Ishikawa (cell line): ENCODE data around the gene NR1H4.

Experiments used
- CEBPB ChIP-seq: IDR thresholded peaks from 2 replicates; pipeline ENCODE4 v1.6.1; 2012
- CREB1 ChIP-seq: IDR thresholded peaks from 2 replicates; pipeline ENCODE4 v1.6.1; 2012; ENCODE audit warnings: low read depth
- EGR1 ChIP-seq: IDR thresholded peaks from 2 replicates; pipeline ENCODE4 v1.6.1; 2012
- EP300 ChIP-seq: IDR thresholded peaks from 2 replicates; pipeline ENCODE4 v1.6.1; 2012; ENCODE audit warnings: borderline replicate concordance
- FOXM1 ChIP-seq: IDR thresholded peaks from 2 replicates; pipeline ENCODE4 v1.6.1; 2012; ENCODE audit warnings: low read depth, borderline replicate concordance
- NFIC ChIP-seq: IDR thresholded peaks from 2 replicates; pipeline ENCODE4 v1.6.1; 2012
- RAD21 ChIP-seq: IDR thresholded peaks from 2 replicates; pipeline ENCODE4 v1.6.1; 2012; ENCODE audit warnings: low read depth
- REST ChIP-seq: IDR thresholded peaks from 2 replicates; pipeline ENCODE4 v1.6.1; 2012; ENCODE audit warnings: low read depth, mild to moderate bottlenecking
- TAF1 ChIP-seq: IDR thresholded peaks from 2 replicates; pipeline ENCODE4 v1.6.1; 2012; ENCODE audit warnings: low read depth, mild to moderate bottlenecking
- TCF12 ChIP-seq: IDR thresholded peaks from 2 replicates; pipeline ENCODE4 v1.6.1; 2012; ENCODE audit warnings: low read depth
- TEAD4 ChIP-seq: IDR thresholded peaks from 2 replicates; pipeline ENCODE4 v1.6.1; 2012
- YY1 ChIP-seq: IDR thresholded peaks from 2 replicates; pipeline ENCODE4 v1.6.1; 2012; ENCODE audit warnings: low read depth
- ZBTB7A ChIP-seq: IDR thresholded peaks from 2 replicates; pipeline ENCODE4 v1.6.1; 2012; ENCODE audit warnings: low read depth
- TF ChIP-seq, protein P1 (sequence below): IDR thresholded peaks from 2 replicates; pipeline ENCODE4 v1.6.1; 2012
- TF ChIP-seq, protein P2 (sequence below): IDR thresholded peaks from 2 replicates; pipeline ENCODE4 v1.6.1; 2012

NR1H4 gene

DNA sequence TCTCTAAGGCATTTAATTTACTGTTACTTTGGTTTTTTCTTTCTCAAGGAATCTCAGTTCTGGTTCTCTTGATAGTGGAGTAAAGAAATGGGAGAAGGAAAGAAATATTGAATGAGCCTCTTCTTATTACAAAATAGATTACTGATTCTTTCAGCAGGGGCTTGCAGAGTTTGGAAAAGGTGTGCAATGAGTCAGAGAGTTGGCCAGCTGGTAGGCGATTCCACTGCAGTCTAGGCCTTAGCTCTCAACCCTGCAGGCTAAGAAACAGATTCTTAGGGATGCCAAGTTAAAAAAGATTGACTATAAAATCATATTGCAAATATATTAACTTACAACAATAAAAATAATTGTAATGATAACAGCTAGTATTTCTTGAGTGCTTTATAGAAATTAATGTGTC lies 25.8 kb downstream of the NR1H4 start:
- TF ChIP-seq YY1 (no peak), RAD21 (no peak), TCF12 (no peak), NFIC (no peak), CEBPB (no peak), ZBTB7A (no peak), EGR1 (no peak), TEAD4 (no peak), EP300 (no peak), TAF1 (no peak), FOXM1 (no peak), CREB1 (no peak), REST (no peak)
- TF ChIP-seq, protein P1, sequence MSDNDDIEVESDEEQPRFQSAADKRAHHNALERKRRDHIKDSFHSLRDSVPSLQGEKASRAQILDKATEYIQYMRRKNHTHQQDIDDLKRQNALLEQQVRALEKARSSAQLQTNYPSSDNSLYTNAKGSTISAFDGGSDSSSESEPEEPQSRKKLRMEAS: no peak
- TF ChIP-seq, protein P2, sequence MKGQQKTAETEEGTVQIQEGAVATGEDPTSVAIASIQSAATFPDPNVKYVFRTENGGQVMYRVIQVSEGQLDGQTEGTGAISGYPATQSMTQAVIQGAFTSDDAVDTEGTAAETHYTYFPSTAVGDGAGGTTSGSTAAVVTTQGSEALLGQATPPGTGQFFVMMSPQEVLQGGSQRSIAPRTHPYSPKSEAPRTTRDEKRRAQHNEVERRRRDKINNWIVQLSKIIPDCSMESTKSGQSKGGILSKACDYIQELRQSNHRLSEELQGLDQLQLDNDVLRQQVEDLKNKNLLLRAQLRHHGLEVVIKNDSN: no peak

DNA sequence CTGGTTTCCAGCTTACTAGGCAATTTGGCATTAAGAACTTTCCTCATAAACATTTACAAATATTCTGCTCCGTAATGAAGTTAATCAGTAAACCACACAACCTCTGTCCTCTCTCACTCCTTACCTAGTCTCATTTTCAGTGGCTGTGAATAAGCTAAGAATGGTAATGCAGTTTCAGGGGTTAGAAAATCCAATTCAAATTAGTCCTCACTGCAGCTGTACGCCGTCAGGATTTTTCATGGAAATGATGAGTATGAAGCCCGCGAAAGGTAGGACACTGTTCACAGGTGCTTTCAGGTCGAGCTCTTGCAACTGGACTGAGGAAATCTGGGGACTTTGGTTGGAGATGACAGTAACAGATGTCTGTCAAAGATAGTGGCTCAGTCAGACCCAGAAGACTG lies 29.6 kb downstream of the NR1H4 start:
- TF ChIP-seq CEBPB (no peak), YY1 (no peak), EP300 (no peak), NFIC (no peak), ZBTB7A (no peak), TEAD4 (no peak), FOXM1 (no peak), RAD21 (no peak), TCF12 (no peak), EGR1 (no peak), TAF1 (no peak), CREB1 (no peak), REST (no peak)
- TF ChIP-seq, protein P1: no peak
- TF ChIP-seq, protein P2: no peak

- no peak for TF ChIP-seq FOXM1
- no peak for TF ChIP-seq EP300
- no peak for TF ChIP-seq CREB1
- TF ChIP-seq NFIC: no peak
- TF ChIP-seq, protein P2: no peak
- no peak for TF ChIP-seq CEBPB
These were observed 31.1 kb downstream of the NR1H4 start for GRCh38 chr12:100504804-100505203.

DNA sequence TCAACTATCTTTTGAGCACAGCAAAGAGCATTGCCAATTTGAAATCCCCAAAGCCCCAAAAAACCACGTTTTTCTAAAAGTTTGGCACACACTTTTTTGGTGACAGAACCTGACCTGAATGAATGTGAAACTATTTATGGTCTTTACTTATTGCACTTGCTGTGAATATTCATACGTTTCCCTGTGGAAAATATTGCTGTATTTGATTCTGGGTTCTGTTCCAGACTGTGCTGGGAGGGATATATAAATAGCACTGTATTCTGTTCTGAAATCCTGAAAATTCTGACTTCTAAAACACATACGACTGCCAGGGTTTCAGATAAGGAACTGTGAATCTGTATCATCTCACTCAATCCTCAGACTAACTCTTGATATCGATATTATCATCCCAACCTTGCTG lies 35.1 kb downstream of the NR1H4 start:
- TF ChIP-seq EGR1: no peak
- no peak for TF ChIP-seq EP300
- no peak for TF ChIP-seq NFIC
- no peak for TF ChIP-seq TAF1
- no peak for TF ChIP-seq RAD21
- no peak for TF ChIP-seq TEAD4
- TF ChIP-seq, protein P1: no peak
- TF ChIP-seq CEBPB: no peak
- TF ChIP-seq TCF12: no peak
- TF ChIP-seq, protein P2: no peak
- TF ChIP-seq FOXM1: no peak
- TF ChIP-seq CREB1: no peak
- TF ChIP-seq REST: no peak
- no peak for TF ChIP-seq YY1
- no peak for TF ChIP-seq ZBTB7A
